Tongue (tissue), 2 donors: ENCODE measurements around the gene RGS7. TPM values are rescaled to one million over a fixed set of nuclear protein-coding genes. Genes with fewer than 3 reads are reported as not detected.
"Not testable (repeated sequence)": the region's sequence is repeated elsewhere in the genome, so short reads cannot be mapped to it uniquely, and the experiment has no call there.

ENCODE experiments used
- DNase-seq: peaks from one replicate; pipeline ENCODE4 v3.0.0-alpha.2; 2015
- total RNA-seq: library from RNA; depleted of rRNA; stranded (reverse); fragments of >200 nt; gene quantifications from one replicate; pipeline ENCODE4 v1.2.3, GENCODE V29; 2014

The RGS7 gene
- total RNA-seq, 1 donor from 2014 or later = not detected

GRCh38 chr1:240973875-240974274 lies 383.1 kb downstream of the RGS7 start:
- no peak for DNase-seq

GRCh38 chr1:240972059-240972458 lies 384.9 kb downstream of the RGS7 start:
- not testable (repeated sequence) for DNase-seq

GRCh38 chr1:240970253-240970652 lies 386.8 kb downstream of the RGS7 start:
- no peak for DNase-seq

- no peak for DNase-seq
Observed at GRCh38 chr1:240968864-240969263, 388.1 kb downstream of the RGS7 start.

- peak; percentile 5 for DNase-seq
Observed at GRCh38 chr1:240967070-240967724, 389.8 kb downstream of the RGS7 start.

- DNase-seq = peak; percentile 12
Observed at GRCh38 chr1:240965581-240966091, 391.4 kb downstream of the RGS7 start.

- no peak for DNase-seq
Observed at GRCh38 chr1:240962086-240962485, 394.9 kb downstream of the RGS7 start.

GRCh38 chr1:240956424-240956823 lies 400.6 kb downstream of the RGS7 start:
- DNase-seq = no peak

- no peak for DNase-seq
Observed at GRCh38 chr1:240956020-240956419, 401.0 kb downstream of the RGS7 start.

GRCh38 chr1:240947438-240948224 lies 409.4 kb downstream of the RGS7 start:
- no peak for DNase-seq

GRCh38 chr1:240946926-240947325 lies 410.1 kb downstream of the RGS7 start:
- DNase-seq = peak; percentile 19

- no peak for DNase-seq
Observed at GRCh38 chr1:240942901-240943300, 414.1 kb downstream of the RGS7 start.

- DNase-seq = no peak
Observed at GRCh38 chr1:240941701-240942370, 415.2 kb downstream of the RGS7 start.

- no peak for DNase-seq
Observed at GRCh38 chr1:240936911-240937668, 419.9 kb downstream of the RGS7 start.

- DNase-seq = no peak
Observed at GRCh38 chr1:240935920-240936319, 421.1 kb downstream of the RGS7 start.

GRCh38 chr1:240931031-240931430 lies 426.0 kb downstream of the RGS7 start:
- DNase-seq = no peak

GRCh38 chr1:240928265-240928664 lies 428.7 kb downstream of the RGS7 start:
- no peak for DNase-seq

- no peak for DNase-seq
Observed at GRCh38 chr1:240927821-240928220, 429.2 kb downstream of the RGS7 start.

GRCh38 chr1:240925273-240925672 lies 431.7 kb downstream of the RGS7 start:
- no peak for DNase-seq

GRCh38 chr1:240917976-240918375 lies 439.0 kb downstream of the RGS7 start:
- DNase-seq = no peak

GRCh38 chr1:240914506-240914905 lies 442.5 kb downstream of the RGS7 start:
- DNase-seq = no peak

GRCh38 chr1:240912821-240913220 lies 444.2 kb downstream of the RGS7 start:
- no peak for DNase-seq
